ENCODE data around the gene SERINC4. TPM values are rescaled to one million over a fixed set of nuclear protein-coding genes. Genes with fewer than 3 reads are reported as not detected.

SERINC4 gene
- total and polyA plus RNA-seq, 9 of the 15 experiments (the other 6 are each of a cell fraction or from before 2014, with no cell fraction given), result 0.14 to 0.86 (median 0.18) TPM; not detected in 2

- TF ChIP-seq MED1 (CRISPR knock-in tag; IDR thresholded peaks at IDR 0.05; ENCODE audit: borderline replicate concordance) (0 out of 2 replicates have a peak, but pooled peaks have one; percentile 30), DACH1 (IDR thresholded peaks at IDR 0.05; ENCODE audit: partially characterized antibody) (peak; percentile 62), GABPB1 (CRISPR knock-in tag; IDR thresholded peaks at IDR 0.05) (peak; percentile 46), MAFG (tag; conservative IDR thresholded peaks at IDR 0.05) (no peak), ZNF695 (CRISPR knock-in tag; IDR thresholded peaks at IDR 0.05) (no peak), PHB (CRISPR knock-in tag; IDR thresholded peaks at IDR 0.05) (no peak), ZNF134 (CRISPR knock-in tag; conservative IDR thresholded peaks at IDR 0.05) (no peak), E2F8 (IDR thresholded peaks at IDR 0.05; ENCODE audit: low read depth, partially characterized antibody) (peak; percentile 20), DDX20 (tag; IDR thresholded peaks at IDR 0.05; ENCODE audit: low read depth) (no peak), ELF2 (CRISPR knock-in tag; IDR thresholded peaks at IDR 0.05) (no peak), FOXM1 (IDR thresholded peaks at IDR 0.05; ENCODE audit: low read depth) (no peak), FOXM1 (CRISPR knock-in tag; IDR thresholded peaks at IDR 0.05; ENCODE audit: low read depth) (0 out of 2 replicates have a peak, but pooled peaks have one; percentile 22), MAFF (IDR thresholded peaks at IDR 0.05; ENCODE audit: low read length) (no peak), TAF1 (IDR thresholded peaks at IDR 0.05; ENCODE audit: control insufficient read depth, extremely low read depth, insufficient read depth, low read length, severe bottlenecking) (peak; percentile 88), PHF20 (IDR thresholded peaks at IDR 0.05; ENCODE audit: partially characterized antibody) (peak; percentile 33), EHMT2 (IDR thresholded peaks at IDR 0.05) (no peak), GTF2E2 (tag; IDR thresholded peaks at IDR 0.05) (no peak), CTCF (IDR thresholded peaks at IDR 0.05 in 2 of 3, conservative IDR thresholded peaks at IDR 0.05 in 1 of 3; ENCODE audit: insufficient read depth in 2 of 3, low read depth in 1 of 3, low read length in 3 of 3) (no peak), ZFPM2 (CRISPR knock-in tag; IDR thresholded peaks at IDR 0.05) (0 out of 2 replicates have a peak, but pooled peaks have one; percentile 69), MBD2 (IDR thresholded peaks at IDR 0.05; ENCODE audit: borderline replicate concordance, low read depth) (peak; percentile 71; the same call in 1 of the 2 replicates), ZBTB9 (CRISPR knock-in tag; IDR thresholded peaks at IDR 0.05) (peak; percentile 48; the same call in 1 of the 2 replicates), ZFX (CRISPR knock-in tag; IDR thresholded peaks at IDR 0.05) (peak; percentile 75; the same call in 1 of the 2 replicates), ZC3H4 (CRISPR knock-in tag; IDR thresholded peaks at IDR 0.05; ENCODE audit: borderline replicate concordance) (peak; percentile 96; the same call in 1 of the 2 replicates), MEF2A (IDR thresholded peaks at IDR 0.05; ENCODE audit: control insufficient read depth, low read depth, low read length) (no peak)
Measured at GRCh38 chr15:43791993-43792760, 7.8 kb downstream of the SERINC4 start, which contains the start of gene SERF2 (continued).
